Measurements from ENCODE around the gene PM20D2. TPM values are rescaled to one million over a fixed set of nuclear protein-coding genes. Genes with fewer than 3 reads are reported as not detected.
"Not testable (repeated sequence)": the region's sequence is repeated elsewhere in the genome, so short reads cannot be mapped to it uniquely, and the experiment has no call there.

The PM20D2 gene
- polyA plus RNA-seq, 2 donors, result 3.4 to 5.5 TPM

GRCh38 chr6:89121934-89122333 is 23.9 kb upstream of the PM20D2 start:
- no peak overlapping the region for H3K4me3 ChIP-seq (ENCODE audit: low read depth in 1 of 2, low read length in 2 of 2)
- no peaks in the 10 kb centered on the region for H3K36me3 ChIP-seq (ENCODE audit: control insufficient read depth in 2 of 2, insufficient read depth in 2 of 2, low read length in 1 of 2)
- WGBS, 2 donors, result 82% methylated on average over 1 of the region's 1 CpG
- H3K27ac ChIP-seq (ENCODE audit: low read depth in 2 of 2, low read length in 1 of 2), result no peak overlapping the region
- no peaks in the 10 kb centered on the region for H3K4me1 ChIP-seq (ENCODE audit: control insufficient read depth in 2 of 2, insufficient read depth in 2 of 2, low read length in 1 of 2)
- no peaks in the 10 kb centered on the region for H3K27me3 ChIP-seq (ENCODE audit: control insufficient read depth in 1 of 2, insufficient read depth in 2 of 2, low read length in 2 of 2)
- H3K9me3 ChIP-seq (ENCODE audit: control insufficient read depth in 2 of 2, insufficient read depth in 1 of 2, low read depth in 1 of 2, low read length in 1 of 2), result no peaks in the 10 kb centered on the region

DNA sequence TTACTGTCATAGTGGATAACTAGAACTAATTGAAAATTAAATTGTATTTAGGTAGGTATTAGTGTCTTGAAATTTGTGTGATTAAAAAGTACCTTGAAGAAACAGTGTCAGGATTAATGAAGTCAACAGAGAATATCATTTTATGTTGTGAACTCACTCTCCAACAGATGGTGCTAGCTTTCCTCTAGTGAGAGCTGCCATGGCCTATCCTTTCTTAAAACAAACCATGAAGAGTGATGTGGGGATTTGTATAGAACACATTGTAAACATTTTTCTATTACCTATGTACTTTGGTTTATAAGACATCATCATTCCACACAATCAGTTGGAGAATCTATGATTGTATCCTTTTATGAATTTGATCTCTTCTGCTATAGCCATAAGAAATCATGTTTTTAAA is 23.2 kb upstream of the PM20D2 start:
- Histone ChIP-seq H3K36me3 (ENCODE audit: control insufficient read depth in 2 of 2, insufficient read depth in 2 of 2, low read length in 1 of 2) (no peaks in the 10 kb centered on the region), H3K4me3 (ENCODE audit: low read depth in 1 of 2, low read length in 2 of 2) (no peak overlapping the region), H3K9me3 (ENCODE audit: control insufficient read depth in 2 of 2, insufficient read depth in 1 of 2, low read depth in 1 of 2, low read length in 1 of 2) (no peaks in the 10 kb centered on the region), H3K27me3 (ENCODE audit: control insufficient read depth in 1 of 2, insufficient read depth in 2 of 2, low read length in 2 of 2) (no peaks in the 10 kb centered on the region), H3K4me1 (ENCODE audit: control insufficient read depth in 2 of 2, insufficient read depth in 2 of 2, low read length in 1 of 2) (no peaks in the 10 kb centered on the region), H3K27ac (ENCODE audit: low read depth in 2 of 2, low read length in 1 of 2) (no peak overlapping the region)

GRCh38 chr6:89128256-89128671 is 17.6 kb upstream of the PM20D2 start:
- not testable (repeated sequence) for H3K27ac ChIP-seq (ENCODE audit: low read depth in 2 of 2, low read length in 1 of 2); H3K4me3 ChIP-seq (ENCODE audit: low read depth in 1 of 2, low read length in 2 of 2); H3K4me1 ChIP-seq (ENCODE audit: control insufficient read depth in 2 of 2, insufficient read depth in 2 of 2, low read length in 1 of 2); H3K9me3 ChIP-seq (ENCODE audit: control insufficient read depth in 2 of 2, insufficient read depth in 1 of 2, low read depth in 1 of 2, low read length in 1 of 2); H3K27me3 ChIP-seq (ENCODE audit: control insufficient read depth in 1 of 2, insufficient read depth in 2 of 2, low read length in 2 of 2); H3K36me3 ChIP-seq (ENCODE audit: control insufficient read depth in 2 of 2, insufficient read depth in 2 of 2, low read length in 1 of 2)
- 67 to 84% methylated on average over 2 of the region's 2 CpGs for WGBS, 2 donors

DNA sequence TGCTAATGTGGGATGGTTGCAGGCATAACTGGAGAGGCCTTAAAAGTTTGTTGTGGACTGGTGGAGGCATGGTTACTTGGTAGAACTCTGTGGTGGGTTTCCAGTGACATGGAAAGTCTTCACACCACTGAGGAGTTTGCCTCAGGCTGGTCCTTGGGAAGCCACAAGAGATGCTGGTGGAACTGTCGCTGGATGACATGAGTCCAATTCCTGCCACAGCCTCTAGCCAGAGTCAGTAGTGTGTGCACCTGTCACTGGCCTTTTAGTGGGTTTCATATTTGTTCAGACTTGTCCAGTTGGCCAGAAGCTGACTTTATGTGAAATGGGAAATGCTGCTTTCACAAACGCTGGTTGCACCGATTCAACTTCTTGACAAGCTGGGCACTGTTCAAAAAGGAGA is 14.3 kb upstream of the PM20D2 start:
- WGBS, 2 donors, result 87 to 88% methylated on average over 3 of the region's 3 CpGs
- H3K36me3 ChIP-seq (ENCODE audit: control insufficient read depth in 2 of 2, insufficient read depth in 2 of 2, low read length in 1 of 2), result no peaks in the 10 kb centered on the region
- no peak overlapping the region for H3K27ac ChIP-seq (ENCODE audit: low read depth in 2 of 2, low read length in 1 of 2)
- no peaks in the 10 kb centered on the region for H3K9me3 ChIP-seq (ENCODE audit: control insufficient read depth in 2 of 2, insufficient read depth in 1 of 2, low read depth in 1 of 2, low read length in 1 of 2)
- H3K4me1 ChIP-seq (ENCODE audit: control insufficient read depth in 2 of 2, insufficient read depth in 2 of 2, low read length in 1 of 2), result no peaks in the 10 kb centered on the region
- H3K4me3 ChIP-seq (ENCODE audit: low read depth in 1 of 2, low read length in 2 of 2), result no peak overlapping the region
- H3K27me3 ChIP-seq (ENCODE audit: control insufficient read depth in 1 of 2, insufficient read depth in 2 of 2, low read length in 2 of 2), result no peaks in the 10 kb centered on the region

GRCh38 chr6:89132057-89132456 is 13.8 kb upstream of the PM20D2 start:
- whole genome bisulfite sequencing, 2 donors, result 84 to 87% methylated on average over 2 of the region's 2 CpGs
- H3K4me3 ChIP-seq (ENCODE audit: low read depth in 1 of 2, low read length in 2 of 2), result no peak overlapping the region
- H3K9me3 ChIP-seq (ENCODE audit: control insufficient read depth in 2 of 2, insufficient read depth in 1 of 2, low read depth in 1 of 2, low read length in 1 of 2), result no peaks in the 10 kb centered on the region
- no peaks in the 10 kb centered on the region for H3K36me3 ChIP-seq (ENCODE audit: control insufficient read depth in 2 of 2, insufficient read depth in 2 of 2, low read length in 1 of 2)
- H3K4me1 ChIP-seq (ENCODE audit: control insufficient read depth in 2 of 2, insufficient read depth in 2 of 2, low read length in 1 of 2), result no peaks in the 10 kb centered on the region
- no peaks in the 10 kb centered on the region for H3K27me3 ChIP-seq (ENCODE audit: control insufficient read depth in 1 of 2, insufficient read depth in 2 of 2, low read length in 2 of 2)
- no peak overlapping the region for H3K27ac ChIP-seq (ENCODE audit: low read depth in 2 of 2, low read length in 1 of 2)

- Histone ChIP-seq H3K9me3 (ENCODE audit: control insufficient read depth in 2 of 2, insufficient read depth in 1 of 2, low read depth in 1 of 2, low read length in 1 of 2) (no peaks in the 10 kb centered on the region), H3K36me3 (ENCODE audit: control insufficient read depth in 2 of 2, insufficient read depth in 2 of 2, low read length in 1 of 2) (no peaks in the 10 kb centered on the region), H3K4me1 (ENCODE audit: control insufficient read depth in 2 of 2, insufficient read depth in 2 of 2, low read length in 1 of 2) (no peaks in the 10 kb centered on the region), H3K27ac (ENCODE audit: low read depth in 2 of 2, low read length in 1 of 2) (no peak overlapping the region), H3K27me3 (ENCODE audit: control insufficient read depth in 1 of 2, insufficient read depth in 2 of 2, low read length in 2 of 2) (no peaks in the 10 kb centered on the region), H3K4me3 (ENCODE audit: low read depth in 1 of 2, low read length in 2 of 2) (no peak overlapping the region)
- 92 to 93% methylated on average over 9 of the region's 9 CpGs for WGBS, 2 donors
These were observed 11.9 kb upstream of the PM20D2 start for GRCh38 chr6:89133981-89134380.

DNA sequence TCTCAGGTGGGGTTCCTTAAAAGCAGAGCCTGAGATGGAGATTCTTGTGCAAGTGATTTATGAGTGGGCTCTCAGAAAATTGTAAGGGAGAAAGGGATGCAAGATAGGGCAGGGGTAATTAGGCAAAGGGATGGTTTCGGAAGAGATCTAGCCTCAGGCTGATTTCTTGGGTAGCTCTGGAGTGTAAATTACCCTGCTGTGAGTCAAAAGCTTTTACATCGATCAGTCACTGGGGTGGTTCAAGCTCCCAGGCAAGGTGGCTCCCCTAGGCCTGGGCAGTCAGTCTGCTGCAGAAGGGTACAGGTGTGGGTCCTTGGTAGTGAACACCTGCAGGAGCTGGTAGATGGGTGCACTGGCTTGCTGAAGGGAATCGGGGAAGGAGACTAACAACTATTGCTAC is 11.1 kb upstream of the PM20D2 start:
- Histone ChIP-seq H3K9me3 (ENCODE audit: control insufficient read depth in 2 of 2, insufficient read depth in 1 of 2, low read depth in 1 of 2, low read length in 1 of 2) (no peaks in the 10 kb centered on the region), H3K27me3 (ENCODE audit: control insufficient read depth in 1 of 2, insufficient read depth in 2 of 2, low read length in 2 of 2) (no peaks in the 10 kb centered on the region), H3K27ac (ENCODE audit: low read depth in 2 of 2, low read length in 1 of 2) (no peak overlapping the region), H3K36me3 (ENCODE audit: control insufficient read depth in 2 of 2, insufficient read depth in 2 of 2, low read length in 1 of 2) (no peaks in the 10 kb centered on the region), H3K4me1 (ENCODE audit: control insufficient read depth in 2 of 2, insufficient read depth in 2 of 2, low read length in 1 of 2) (no peaks in the 10 kb centered on the region), H3K4me3 (ENCODE audit: low read depth in 1 of 2, low read length in 2 of 2) (no peak overlapping the region)
- 81 to 92% methylated on average over 3 of the region's 3 CpGs for WGBS, 2 donors

DNA sequence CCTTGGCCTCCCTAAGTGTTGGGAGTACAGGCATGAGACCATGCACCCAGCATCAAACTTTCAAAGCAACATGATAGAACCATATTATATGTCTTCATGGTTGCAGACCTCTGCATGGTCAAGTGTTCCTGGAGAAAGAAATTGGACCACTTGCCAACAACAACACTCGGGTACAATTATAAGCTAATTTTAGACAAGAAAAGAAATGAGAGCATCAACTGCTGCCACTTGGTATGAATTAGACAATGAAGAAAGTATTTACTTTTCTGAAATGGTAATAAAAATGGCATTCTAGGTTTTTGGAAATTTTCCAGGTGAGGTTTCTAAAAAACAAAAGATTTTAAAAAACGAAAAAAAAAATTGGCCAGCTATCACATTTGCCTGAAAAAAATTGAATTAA is 7.7 kb upstream of the PM20D2 start:
- WGBS, 2 donors, result 71 to 79% methylated on average over 2 of the region's 2 CpGs
- H3K36me3 ChIP-seq (ENCODE audit: control insufficient read depth in 2 of 2, insufficient read depth in 2 of 2, low read length in 1 of 2), result no peaks in the 10 kb centered on the region
- H3K27me3 ChIP-seq (ENCODE audit: control insufficient read depth in 1 of 2, insufficient read depth in 2 of 2, low read length in 2 of 2), result no peaks in the 10 kb centered on the region
- no peaks in the 10 kb centered on the region for H3K4me1 ChIP-seq (ENCODE audit: control insufficient read depth in 2 of 2, insufficient read depth in 2 of 2, low read length in 1 of 2)
- no peak overlapping the region for H3K27ac ChIP-seq (ENCODE audit: low read depth in 2 of 2, low read length in 1 of 2)
- no peak overlapping the region for H3K4me3 ChIP-seq (ENCODE audit: low read depth in 1 of 2, low read length in 2 of 2)
- no peaks in the 10 kb centered on the region for H3K9me3 ChIP-seq (ENCODE audit: control insufficient read depth in 2 of 2, insufficient read depth in 1 of 2, low read depth in 1 of 2, low read length in 1 of 2)

GRCh38 chr6:89139509-89140346 is 6.1 kb upstream of the PM20D2 start:
- Histone ChIP-seq H3K4me3 (ENCODE audit: low read depth in 1 of 2, low read length in 2 of 2) (no peak overlapping the region), H3K27me3 (ENCODE audit: control insufficient read depth in 1 of 2, insufficient read depth in 2 of 2, low read length in 2 of 2) (no peaks in the 10 kb centered on the region), H3K9me3 (ENCODE audit: control insufficient read depth in 2 of 2, insufficient read depth in 1 of 2, low read depth in 1 of 2, low read length in 1 of 2) (no peaks in the 10 kb centered on the region), H3K36me3 (ENCODE audit: control insufficient read depth in 2 of 2, insufficient read depth in 2 of 2, low read length in 1 of 2) (no peaks in the 10 kb centered on the region), H3K4me1 (ENCODE audit: control insufficient read depth in 2 of 2, insufficient read depth in 2 of 2, low read length in 1 of 2) (no peaks in the 10 kb centered on the region), H3K27ac (ENCODE audit: low read depth in 2 of 2, low read length in 1 of 2) (no peak overlapping the region)
- WGBS, 2 donors, result 74 to 79% methylated on average over 5 of the region's 5 CpGs

Data from esophagus (tissue), 2 donors.